Panc1 (cell line): Measurements from ENCODE around the gene PLCB4. TPM values are rescaled to one million over a fixed set of nuclear protein-coding genes. Genes with fewer than 3 reads are reported as not detected.

Experiments
- ATAC-seq: fragments of 200-7000 bp; cut with Tn5 transposase; 2 replicates; pipeline ENCODE4 v1.9.1; 2020; ENCODE audit warnings: mild to moderate bottlenecking, moderate library complexity
- BruUV-seq: library from RNA; stranded (reverse); fragments of 400-500 nt; replicated peaks from 2 replicates; lab custom pipeline; 2021; lab: Mats Ljungman, UMichigan
- CTCF ChIA-PET: fragments of 300-600 bp; sonication (Branson Sonifier 250); formaldehyde crosslinking; loops from one replicate; lab custom pipeline; 2022; ENCODE audit warnings: antibody characterized with exemption; lab: Charles Lee
- POLR2A ChIA-PET: fragments of 300-600 bp; sonication (Branson Sonifier 250); formaldehyde crosslinking; loops from one replicate; lab custom pipeline; 2022; ENCODE audit warnings: antibody characterized with exemption; lab: Charles Lee
- DNase-seq: peaks from one replicate; pipeline ENCODE4 v3.0.0-alpha.2; 2010; ENCODE audit warnings: low read depth, low spot score
- H3K27ac ChIP-seq: 2 replicates; pipeline ENCODE4 v1.5.1; 2011; ENCODE audit warnings: mild to moderate bottlenecking, low read length, inconsistent platforms
- H3K27me3 ChIP-seq: fragments of 200-500 bp; sonication (Bioruptor generic); 2 replicates; pipeline ENCODE4 v1.6.0; 2014; ENCODE audit warnings: low read length, inconsistent platforms; ENCODE audit not compliant: control insufficient read depth, insufficient read depth
- H3K36me3 ChIP-seq: fragments of 200-500 bp; sonication (Bioruptor generic); 2 replicates; pipeline ENCODE4 v1.5.1; 2014; ENCODE audit warnings: inconsistent platforms, mild to moderate bottlenecking, low read length, moderate library complexity; ENCODE audit not compliant: control insufficient read depth, insufficient read depth
- H3K4me1 ChIP-seq: 2 replicates; pipeline ENCODE4 v1.5.1; 2011; ENCODE audit warnings: inconsistent platforms, mild to moderate bottlenecking, low read length, moderate library complexity; ENCODE audit not compliant: control insufficient read depth, insufficient read depth
- H3K4me3 ChIP-seq, 2 experiments: 2 replicates each; pipeline ENCODE4 v1.5.1; 2011 to 2012; ENCODE audit warnings: low read depth in 2 of 2, low read length in 2 of 2, mild to moderate bottlenecking in 2 of 2, inconsistent platforms in 1 of 2, moderate library complexity in 1 of 2
- H3K9me3 ChIP-seq: fragments of 200-500 bp; sonication (Bioruptor generic); 2 replicates; pipeline ENCODE4 v1.5.1; 2014; ENCODE audit warnings: low read depth, mild to moderate bottlenecking, inconsistent platforms, low read length, moderate library complexity; ENCODE audit not compliant: control insufficient read depth, insufficient read depth
- POLR2AphosphoS5 ChIP-seq: IDR thresholded peaks from 2 replicates; pipeline ENCODE4 v1.6.1; 2012; ENCODE audit warnings: mild to moderate bottlenecking, low read depth, low read length, moderate library complexity
- REST ChIP-seq, 2 experiments: IDR thresholded peaks; 2 replicates each; pipeline ENCODE4 v1.6.1; 2011 to 2012; ENCODE audit warnings: low read depth in 2 of 2, control low read depth in 1 of 2, low read length in 1 of 2, mild to moderate bottlenecking in 1 of 2, moderate library complexity in 1 of 2; ENCODE audit not compliant: insufficient read depth in 1 of 2
- SIN3A ChIP-seq: IDR thresholded peaks from 2 replicates; pipeline ENCODE4 v1.6.1; 2012; ENCODE audit warnings: low read depth, mild to moderate bottlenecking, low read length, moderate library complexity, borderline replicate concordance; ENCODE audit not compliant: insufficient read depth
- TCF7L2 ChIP-seq: IDR thresholded peaks from 2 replicates; pipeline ENCODE4 v1.6.1; 2011; ENCODE audit warnings: mild to moderate bottlenecking, low read depth, low read length, inconsistent platforms
- in situ Hi-C: cut with HindIII; loops from 2 replicates; pipeline ENCODE4 v1.10.0; 2016; ENCODE audit warnings: low sequenced_read_pairs, low pct_unique_long_range_greater_than_20kb
- intact Hi-C: fragments of 100-400 bp; cut with micrococcal nuclease; formaldehyde crosslinking; loops from one replicate; pipeline ENCODE4 v1.10.0; 2022; ENCODE audit not compliant: unreplicated experiment
- total RNA-seq: library from RNA; stranded (reverse); gene quantifications from one replicate; pipeline ENCODE4 v1.2.1, GENCODE V29; 2021; ENCODE audit not compliant: unreplicated experiment
- TF ChIP-seq, protein P1 (sequence below): fragments of 450-650 bp; IDR thresholded peaks from 2 replicates; pipeline ENCODE4 v1.5.1; 2017; ENCODE audit warnings: mild to moderate bottlenecking

PLCB4 gene
- total RNA-seq, 1 experiment from 2014 or later = 1.5 TPM

- Histone ChIP-seq H3K4me1 (no peaks in the 10 kb centered on the region), H3K27ac (no peak overlapping the region), H3K4me3 (no peak overlapping the region), H3K27me3 (no peaks in the 10 kb centered on the region), H3K36me3 (no peaks in the 10 kb centered on the region), H3K9me3 (no peaks in the 10 kb centered on the region)
- no peak for ATAC-seq
- intact Hi-C loops = no loop called here
- BruUV-seq = no TSS peak
- DNase-seq = no peak
- ChIA-PET POLR2A (no interaction called here), CTCF (no interaction called here)
- in situ Hi-C loops = no loop called here
- no peak for TF ChIP-seq POLR2AphosphoS5
- no peak for TF ChIP-seq TCF7L2
- TF ChIP-seq REST (IDR thresholded peaks at IDR 0.05; ENCODE audit: insufficient read depth in 1 of 2, low read depth in 2 of 2, low read length in 1 of 2) = no peak
- TF ChIP-seq, protein P1, sequence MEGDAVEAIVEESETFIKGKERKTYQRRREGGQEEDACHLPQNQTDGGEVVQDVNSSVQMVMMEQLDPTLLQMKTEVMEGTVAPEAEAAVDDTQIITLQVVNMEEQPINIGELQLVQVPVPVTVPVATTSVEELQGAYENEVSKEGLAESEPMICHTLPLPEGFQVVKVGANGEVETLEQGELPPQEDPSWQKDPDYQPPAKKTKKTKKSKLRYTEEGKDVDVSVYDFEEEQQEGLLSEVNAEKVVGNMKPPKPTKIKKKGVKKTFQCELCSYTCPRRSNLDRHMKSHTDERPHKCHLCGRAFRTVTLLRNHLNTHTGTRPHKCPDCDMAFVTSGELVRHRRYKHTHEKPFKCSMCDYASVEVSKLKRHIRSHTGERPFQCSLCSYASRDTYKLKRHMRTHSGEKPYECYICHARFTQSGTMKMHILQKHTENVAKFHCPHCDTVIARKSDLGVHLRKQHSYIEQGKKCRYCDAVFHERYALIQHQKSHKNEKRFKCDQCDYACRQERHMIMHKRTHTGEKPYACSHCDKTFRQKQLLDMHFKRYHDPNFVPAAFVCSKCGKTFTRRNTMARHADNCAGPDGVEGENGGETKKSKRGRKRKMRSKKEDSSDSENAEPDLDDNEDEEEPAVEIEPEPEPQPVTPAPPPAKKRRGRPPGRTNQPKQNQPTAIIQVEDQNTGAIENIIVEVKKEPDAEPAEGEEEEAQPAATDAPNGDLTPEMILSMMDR = no peak
- no peak for TF ChIP-seq SIN3A
Observed at GRCh38 chr20:9038791-9039535, 29.9 kb upstream of the PLCB4 start.

DNA sequence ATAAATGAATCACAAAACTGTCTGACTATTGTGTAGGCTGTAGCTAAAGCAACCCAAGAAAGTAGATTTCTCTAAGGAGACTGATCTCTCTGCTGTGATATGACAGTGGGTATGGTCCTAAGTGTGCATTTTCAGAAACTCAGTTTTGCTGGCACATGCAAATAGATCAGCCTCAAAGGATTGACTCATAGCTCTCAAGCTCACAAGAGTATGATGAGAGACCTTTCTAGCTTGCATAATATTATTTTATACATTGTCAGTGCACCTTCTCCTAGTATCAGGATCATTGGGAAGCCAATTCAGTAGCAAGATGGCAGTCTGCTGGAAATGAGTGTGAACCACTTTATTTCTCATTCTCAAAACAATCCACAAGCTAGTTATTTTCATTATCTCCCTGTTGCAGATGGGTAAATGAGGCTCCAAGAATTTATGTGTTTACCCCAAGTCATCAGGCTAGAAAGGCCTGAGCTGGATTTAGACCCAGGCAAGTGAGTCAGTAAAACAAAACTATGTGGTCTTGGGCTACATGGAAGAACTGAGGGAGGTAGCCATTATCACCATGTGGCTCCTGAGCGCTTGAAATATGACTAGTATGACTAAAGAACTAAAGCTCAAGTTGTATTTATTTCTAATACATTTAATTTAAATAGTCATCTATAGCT is 27.9 kb upstream of the PLCB4 start:
- no peak overlapping the region for H3K27ac ChIP-seq
- POLR2A ChIA-PET = no interaction called here
- CTCF ChIA-PET = no interaction called here
- H3K4me1 ChIP-seq = no peaks in the 10 kb centered on the region
- TF ChIP-seq REST (IDR thresholded peaks at IDR 0.05; ENCODE audit: insufficient read depth in 1 of 2, low read depth in 2 of 2, low read length in 1 of 2) = no peak
- TF ChIP-seq TCF7L2 = no peak
- TF ChIP-seq POLR2AphosphoS5 = no peak
- TF ChIP-seq, protein P1 = no peak
- TF ChIP-seq SIN3A = no peak
- ATAC-seq (no peak), DNase-seq (no peak)
- H3K4me3 ChIP-seq = no peak overlapping the region
- no peaks in the 10 kb centered on the region for H3K27me3 ChIP-seq
- BruUV-seq = no TSS peak
- H3K9me3 ChIP-seq = no peaks in the 10 kb centered on the region
- intact Hi-C loops (no loop called here), in situ Hi-C loops (no loop called here)
- no peaks in the 10 kb centered on the region for H3K36me3 ChIP-seq
